GM12878 (cell line): Measurements from ENCODE around the gene PRR18. TPM values are rescaled to one million over a fixed set of nuclear protein-coding genes. Genes with fewer than 3 reads are reported as not detected.

Experiments
- ATAC-seq: fragments of 200-7000 bp; cut with Tn5 transposase; 3 replicates; pipeline ENCODE4 v1.9.1; 2020; ENCODE audit warnings: mild to moderate bottlenecking, moderate library complexity
- BruUV-seq: library from RNA; stranded (reverse); fragments of 400-500 nt; replicated peaks from 2 replicates; lab custom pipeline; 2021; lab: Mats Ljungman, UMichigan
- CTCF ChIA-PET: fragments of 300-600 bp; sonication (Branson Sonifier 250); formaldehyde crosslinking; extraction: SDS; loops from one replicate; lab custom pipeline; 2021; ENCODE audit warnings: inconsistent platforms; lab: Yijun Ruan, JAX
- POLR2A ChIA-PET: fragments of 350-600 bp; formaldehyde crosslinking; extraction: SDS; loops from one replicate; lab custom pipeline; 2021; ENCODE audit warnings: inconsistent platforms; lab: Charles Lee
- RAD21 ChIA-PET: fragments of 300-600 bp; sonication (Branson Sonifier 250); formaldehyde crosslinking; loops from one replicate; lab custom pipeline; 2023; ENCODE audit warnings: antibody characterized with exemption; ENCODE audit not compliant: unreplicated experiment; lab: Charles Lee
- SMC1A ChIA-PET: fragments of 300-600 bp; sonication (Branson Sonifier 250); formaldehyde crosslinking; loops from one replicate; lab custom pipeline; 2023; ENCODE audit not compliant: unreplicated experiment, uncharacterized antibody; lab: Charles Lee
- DNase-seq: peaks from one replicate; pipeline ENCODE4 v3.0.0-alpha.2; 2011; ENCODE audit warnings: low read depth, low spot score
- FAIRE-seq: peaks from 3 replicates; lab custom pipeline; 2011; peaks lifted over from hg19 to GRCh38; lab: Jason Lieb, UNC
- H2AFZ ChIP-seq: 2 replicates; pipeline ENCODE4 v1.6.0; 2011; ENCODE audit warnings: low read depth, low read length, control low read depth; ENCODE audit not compliant: control insufficient read depth
- H3K27ac ChIP-seq: 2 replicates; pipeline ENCODE4 v1.5.1; 2011; ENCODE audit warnings: control low read depth; ENCODE audit not compliant: control insufficient read depth, insufficient read depth
- H3K27me3 ChIP-seq, 2 experiments: replicated peaks in 1 of 2; 2 replicates each; pipeline versions ENCODE4 v1.6.0 to v1.6.1; 2011; ENCODE audit warnings: low read length in 1 of 2; ENCODE audit not compliant: control insufficient read depth in 2 of 2, insufficient read depth in 2 of 2
- H3K36me3 ChIP-seq, 2 experiments: 2 replicates each; pipeline ENCODE4 v1.5.1; 2011; ENCODE audit warnings: low read length in 1 of 2; ENCODE audit not compliant: control insufficient read depth in 2 of 2, insufficient read depth in 2 of 2
- H3K4me1 ChIP-seq: 2 replicates; pipeline ENCODE4 v1.6.1; 2011; ENCODE audit warnings: mild to moderate bottlenecking, low read length, moderate library complexity, mixed read lengths; ENCODE audit not compliant: control insufficient read depth, insufficient read depth
- H3K4me2 ChIP-seq: 2 replicates; pipeline ENCODE4 v1.6.0; 2011; ENCODE audit warnings: control low read depth; ENCODE audit not compliant: control insufficient read depth, insufficient read depth
- H3K4me3 ChIP-seq: fragments of 200-600 bp; sonication (generic); 2 replicates; pipeline ENCODE4 v1.5.1; 2016
- H3K79me2 ChIP-seq: 2 replicates; pipeline ENCODE4 v1.6.0; 2011; ENCODE audit warnings: low read length; ENCODE audit not compliant: control insufficient read depth, insufficient read depth
- H3K9ac ChIP-seq: 2 replicates; pipeline ENCODE4 v1.8.0; 2011; ENCODE audit warnings: low read length, control low read depth, mixed read lengths; ENCODE audit not compliant: control insufficient read depth, insufficient read depth
- H3K9me3 ChIP-seq: replicated peaks from 3 replicates; pipeline ENCODE4 v1.5.1; 2011; ENCODE audit warnings: mild to moderate bottlenecking, low read length; ENCODE audit not compliant: control insufficient read depth, insufficient read depth
- H4K20me1 ChIP-seq: 2 replicates; pipeline ENCODE4 v1.6.0; 2011; ENCODE audit not compliant: control insufficient read depth, insufficient read depth
- BACH1 ChIP-seq: fragments of 450-650 bp; IDR thresholded peaks from 2 replicates; pipeline ENCODE4 v1.6.1; 2017; ENCODE audit warnings: mild to moderate bottlenecking, borderline replicate concordance
- BHLHE40 ChIP-seq, 2 experiments: fragments of 450-650 bp in 1 of 2; IDR thresholded peaks; 2 replicates each; pipeline ENCODE4 v1.6.1; 2011 to 2017; ENCODE audit warnings: low read depth in 2 of 2, borderline replicate concordance in 1 of 2, improper control_type of control experiment in 1 of 2, low read length in 1 of 2, mild to moderate bottlenecking in 1 of 2
- CREB1 ChIP-seq: IDR thresholded peaks from 2 replicates; pipeline ENCODE4 v1.6.1; 2012; ENCODE audit warnings: low read depth, mild to moderate bottlenecking, inconsistent platforms
- ELK1 ChIP-seq: IDR thresholded peaks from 2 replicates; pipeline ENCODE4 v1.6.1; 2012; ENCODE audit warnings: low read depth, low read length, improper control_type of control experiment
- FOS ChIP-seq: IDR thresholded peaks from 3 replicates; pipeline ENCODE4 v1.6.1; 2011; ENCODE audit warnings: borderline replicate concordance; ENCODE audit not compliant: insufficient read length; ENCODE audit errors: extremely low read depth
- HCFC1 ChIP-seq: fragments of 150-350 bp; IDR thresholded peaks from 2 replicates; pipeline ENCODE4 v1.6.1; 2014; ENCODE audit warnings: low read length
- KAT2A ChIP-seq: conservative IDR thresholded peaks from 2 replicates; pipeline ENCODE4 v1.6.1; 2011; ENCODE audit warnings: low read depth, low read length; ENCODE audit not compliant: control insufficient read depth
- KLF5 ChIP-seq: fragments of 450-650 bp; IDR thresholded peaks from 2 replicates; pipeline ENCODE4 v1.6.1; 2014; ENCODE audit warnings: mild to moderate bottlenecking; ENCODE audit not compliant: partially characterized antibody
- MLLT1 ChIP-seq: fragments of 450-650 bp; IDR thresholded peaks from 2 replicates; pipeline ENCODE4 v1.6.1; 2016; ENCODE audit warnings: mild to moderate bottlenecking
- MYB ChIP-seq: fragments of 150-350 bp; IDR thresholded peaks from 2 replicates; pipeline ENCODE4 v1.6.1; 2014; ENCODE audit warnings: mild to moderate bottlenecking, low read depth, low read length, borderline replicate concordance
- PML ChIP-seq: IDR thresholded peaks from 2 replicates; pipeline ENCODE4 v1.6.1; 2012; ENCODE audit warnings: low read length, inconsistent platforms
- SMAD1 ChIP-seq: fragments of 450-650 bp; IDR thresholded peaks from 2 replicates; pipeline ENCODE4 v1.6.1; 2018; ENCODE audit warnings: mild to moderate bottlenecking, low read depth; ENCODE audit not compliant: partially characterized antibody
- SREBF1 ChIP-seq: IDR thresholded peaks from 2 replicates; pipeline ENCODE4 v1.6.1; 2012; ENCODE audit warnings: mild to moderate bottlenecking, low read length
- ZNF207 ChIP-seq: fragments of 450-650 bp; IDR thresholded peaks from 2 replicates; pipeline ENCODE4 v1.6.1; 2014; ENCODE audit warnings: antibody characterized with exemption, mild to moderate bottlenecking, borderline replicate concordance
- WGBS: methylation state at CpG from one replicate; pipeline ENCODE4 v1.1.6; 2016; ENCODE audit warnings: low lambda C conversion rate; ENCODE audit not compliant: insufficient replicate concordance, insufficient coverage; ENCODE audit errors: missing lambda C conversion rate; 5-methylcytosine and 5-hydroxymethylcytosine counted together
- in situ Hi-C: fragments of 300-500 bp; cut with MboI; formaldehyde crosslinking; loops from 9 replicates; pipeline ENCODE4 v1.14.3; 2018; ENCODE audit warnings: mixed read lengths
- intact Hi-C: fragments of 100-400 bp; cut with micrococcal nuclease; formaldehyde crosslinking; loops from one replicate; pipeline ENCODE4 v1.14.2; 2022; ENCODE audit not compliant: unreplicated experiment
- polyA plus RNA-seq, 11 experiments: library from polyadenylated mRNA; depleted of rRNA in 4 of 11; unstranded in 6 of 11; stranded (reverse) in 5 of 11; fragments of >200 nt; fragmentation: Nextera tagmentation in 4 of 11; fragmentation: Illumina TruSeq in 1 of 11; extraction: Ambion mirVana in 4 of 11; extraction: Trizol in 1 of 11; gene quantifications; 1 replicate in 1 of 11; 2 replicates in 10 of 11; pipeline versions ENCODE4 v1.2.1 to v1.2.3, GENCODE V29; 2011 to 2016; ENCODE audit warnings: inconsistent platforms in 2 of 11, missing spikeins in 2 of 11, low read depth in 1 of 11
- total RNA-seq, 4 experiments: library from RNA; depleted of rRNA in 3 of 4; stranded (reverse); fragments of >200 nt in 3 of 4; fragmentation: Illumina TruSeq in 1 of 4; extraction: Trizol in 1 of 4; gene quantifications; 2 replicates each; pipeline versions ENCODE4 v1.2.1 to v1.2.3, GENCODE V29; 2013 to 2021

Gene PRR18
- total and polyA plus RNA-seq, 10 of the 15 experiments (the other 5 are each of a cell fraction or from before 2014, with no cell fraction given): 0.13 to 8.2 (median 1.6) TPM

DNA sequence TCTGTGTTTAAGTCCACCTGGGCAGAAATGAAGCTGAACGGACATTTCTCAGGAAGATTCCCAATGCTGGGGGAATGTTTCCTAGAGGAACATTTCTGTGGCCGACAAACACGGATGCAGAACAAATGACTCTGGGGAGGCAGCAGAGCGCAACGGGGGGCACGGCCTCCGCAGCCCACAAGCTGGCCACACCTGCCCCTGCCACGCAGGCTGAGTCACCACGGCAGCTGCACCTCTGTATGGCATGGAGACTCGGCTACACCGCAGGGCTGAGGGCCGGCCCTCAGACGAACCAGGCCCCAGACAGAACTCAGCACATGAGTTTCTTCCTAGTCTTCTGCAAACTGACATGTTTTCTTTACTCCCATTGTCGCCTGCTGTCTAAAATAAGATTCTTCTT is 10.0 kb upstream of the PRR18 start:
- H2AFZ ChIP-seq: no peak overlapping the region
- no peaks in the 10 kb centered on the region for H4K20me1 ChIP-seq
- H3K9me3 ChIP-seq: no peaks in the 10 kb centered on the region
- H3K79me2 ChIP-seq: no peaks in the 10 kb centered on the region
- in situ Hi-C loops: no loop called here
- BruUV-seq: no TSS peak
- no peak overlapping the region for H3K4me2 ChIP-seq
- H3K4me3 ChIP-seq: no peak overlapping the region
- ATAC-seq: peak; percentile 22; the same call in 2 of the 3 replicates
- ChIA-PET CTCF (interaction anchor here (0.9 to 4.3 kb wide), 6 partner anchors 9 to 86 kb away, joined by 3 to 25 read pairs (median 4); partner anchors contain the start of gene PRR18), POLR2A (interaction anchor here (0.8 to 1.0 kb wide), 2 partner anchors 9 to 74 kb away, joined by 3 read pairs; no protein-coding TSS in a partner anchor), SMC1A (interaction anchor here (1.3 to 2.9 kb wide), 3 partner anchors 49 to 83 kb away, joined by 3 to 16 read pairs (median 5); no protein-coding TSS in a partner anchor), RAD21 (interaction anchor here (0.9 to 3.5 kb wide), 2 partner anchors 42 to 63 kb away, joined by 4 to 17 read pairs; no protein-coding TSS in a partner anchor)
- intact Hi-C loops: no loop called here
- peaks cover 0 to 17% of the 10 kb centered on the region in 2 experiments for H3K36me3 ChIP-seq
- no peak for TF ChIP-seq KLF5
- no peak for TF ChIP-seq ZNF207
- TF ChIP-seq FOS: no peak
- no peak for TF ChIP-seq MYB
- TF ChIP-seq CREB1: no peak
- no peak for TF ChIP-seq BACH1
- TF ChIP-seq ELK1: no peak
- no peak for TF ChIP-seq SMAD1
- no peak for TF ChIP-seq SREBF1
- TF ChIP-seq MLLT1: no peak
- no peak for TF ChIP-seq KAT2A
- no peak for TF ChIP-seq HCFC1
- no peak for TF ChIP-seq PML
- no peak for TF ChIP-seq BHLHE40 (IDR thresholded peaks at IDR 0.05; ENCODE audit: borderline replicate concordance in 1 of 2, low read depth in 2 of 2, low read length in 1 of 2)
- no peak for FAIRE-seq
- no peak overlapping the region for H3K27ac ChIP-seq
- no peaks in the 10 kb centered on the region for H3K4me1 ChIP-seq
- no peaks in the 10 kb centered on the region for H3K27me3 ChIP-seq
- DNase-seq: no peak
- 76% methylated on average over 14 of the region's 14 CpGs for WGBS
- no peak overlapping the region for H3K9ac ChIP-seq
